ENCODE results near the gene CDKN2B.

- TF ChIP-seq CTCF (conservative IDR thresholded peaks at IDR 0.05; ENCODE audit: low read length) (no peak), EZH2phosphoT487 (IDR thresholded peaks at IDR 0.05; ENCODE audit: borderline replicate concordance) (no peak)
These were observed 25.6 kb downstream of the CDKN2B start for GRCh38 chr9:21983561-21983935.

Measured in Loucy (cell line).